Psoas muscle (tissue), 8 donors: ENCODE results near the gene R3HDM1. TPM values are rescaled to one million over a fixed set of nuclear protein-coding genes. Genes with fewer than 3 reads are reported as not detected.

Source experiments
- ATAC-seq, 4 donors: fragments of 200-7000 bp; cut with Tn5 transposase; one replicate each; pipeline ENCODE4 v1.9.1; 2020; ENCODE audit warnings: moderate library complexity in 3 of 4, mild to moderate bottlenecking in 2 of 4
- DNase-seq, 2 donors: peaks; one replicate each; pipeline ENCODE4 v3.0.0-alpha.2; 2020
- H3K27ac ChIP-seq: fragments of 200-600 bp; one replicate; pipeline ENCODE4 v1.8.0; 2022
- H3K27me3 ChIP-seq, 3 donors: fragments of 200-600 bp in 1 of 3; one replicate each; pipeline versions ENCODE4 v1.6.1 to v1.8.0; 2013 to 2022; ENCODE audit warnings: low read length in 2 of 3, mild to moderate bottlenecking in 2 of 3, moderate library complexity in 1 of 3; ENCODE audit not compliant: insufficient read depth in 3 of 3
- H3K36me3 ChIP-seq, 2 donors: fragments of 200-600 bp in 1 of 2; one replicate each; pipeline versions ENCODE4 v1.6.1 to v1.8.0; 2013 to 2022; ENCODE audit warnings: low read depth in 1 of 2, mild to moderate bottlenecking in 1 of 2, moderate library complexity in 1 of 2; ENCODE audit not compliant: insufficient read depth in 1 of 2
- H3K4me1 ChIP-seq: fragments of 200-600 bp; one replicate; pipeline ENCODE4 v1.8.0; 2022
- H3K4me3 ChIP-seq: fragments of 200-600 bp; one replicate; pipeline ENCODE4 v1.8.0; 2022; ENCODE audit warnings: mild to moderate bottlenecking
- H3K9me3 ChIP-seq: fragments of 200-600 bp; one replicate; pipeline ENCODE4 v1.8.0; 2022
- WGBS, 3 donors: extraction: QIAGEN DNeasy Blood & Tissue Kit; methylation state at CpG; one replicate each; pipeline versions ENCODE4 v1.1.6 to v1.1.7; 2013; 5-methylcytosine and 5-hydroxymethylcytosine counted together
- intact Hi-C, 2 donors: fragments of 100-400 bp; cut with DNase I; formaldehyde crosslinking; loops; one replicate each; pipeline versions ENCODE4 v1.11.0 to v1.14.2; 2022
- polyA plus RNA-seq, 3 donors: library from polyadenylated mRNA; stranded (reverse); fragments of 200-250 nt; gene quantifications; one replicate each; pipeline ENCODE4 v1.2.3, GENCODE V29; 2013
- total RNA-seq, 4 donors: library from RNA; stranded (reverse); fragmentation: NEBNext Ultra II Directional in 2 of 4; extraction: Animal tissue kit (Norgen Biotek cat#: 25700) in 2 of 4; gene quantifications; one replicate each; pipeline versions ENCODE4 v1.2.1 to v1.2.4, GENCODE V29; 2021 to 2023
- TF ChIP-seq, protein P1 (sequence below): fragments of 200-600 bp; IDR thresholded peaks from one replicate; pipeline ENCODE4 v1.8.0; 2022; ENCODE audit warnings: antibody characterized with exemption
- donor health status: healthy with polysubstance abuse.
- donor health status: DM: no; HTN: no; CAD: no; lungs with moderate emphysema.
- donor health status: Bipolar disorder and iron deficiency.
- donor health status: healthy.
- donor health status: DM: yes; HTN: yes; CAD: no.
- donor health status: DM: no; HTN: no; CAD: no.
- donor health status: DM: no; HTN: no; CAD: no.
- donor health status: DM: yes; HTN: yes; CAD: no.

R3HDM1 gene
- total and polyA plus RNA-seq, 7 donors, result 4.6 to 25.3 (median 20.1) TPM

DNA sequence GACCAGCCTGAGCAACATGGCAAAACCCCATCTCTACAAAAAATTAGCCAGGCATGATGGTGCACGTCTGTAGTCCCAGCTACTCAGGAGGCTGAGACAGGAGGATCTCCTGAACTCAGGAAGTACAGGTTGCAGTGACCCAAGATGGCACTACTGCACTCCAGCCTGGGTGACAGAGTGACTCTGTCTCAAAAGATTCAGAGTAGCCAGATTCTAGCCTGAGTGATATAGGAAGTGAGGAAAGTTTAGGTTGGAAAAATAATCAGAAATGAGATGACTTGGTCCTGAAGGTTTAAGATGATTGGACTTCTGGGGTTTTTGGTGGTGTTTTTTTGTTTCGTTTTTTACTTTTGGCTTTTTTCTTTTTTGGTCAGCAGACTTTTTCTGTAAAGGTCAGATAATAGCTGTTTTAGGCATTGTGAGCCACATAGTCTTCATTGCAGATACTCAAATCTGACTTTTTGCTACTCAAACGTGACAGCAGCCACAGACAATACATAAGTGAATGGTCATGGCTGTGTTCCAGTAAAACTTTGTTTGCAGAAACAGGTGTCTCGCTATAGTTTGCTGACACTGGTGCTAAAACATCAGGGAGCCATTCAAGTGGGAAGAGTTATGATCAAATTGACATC, 106.3 kb downstream of the R3HDM1 start:
- TF ChIP-seq, protein P1, sequence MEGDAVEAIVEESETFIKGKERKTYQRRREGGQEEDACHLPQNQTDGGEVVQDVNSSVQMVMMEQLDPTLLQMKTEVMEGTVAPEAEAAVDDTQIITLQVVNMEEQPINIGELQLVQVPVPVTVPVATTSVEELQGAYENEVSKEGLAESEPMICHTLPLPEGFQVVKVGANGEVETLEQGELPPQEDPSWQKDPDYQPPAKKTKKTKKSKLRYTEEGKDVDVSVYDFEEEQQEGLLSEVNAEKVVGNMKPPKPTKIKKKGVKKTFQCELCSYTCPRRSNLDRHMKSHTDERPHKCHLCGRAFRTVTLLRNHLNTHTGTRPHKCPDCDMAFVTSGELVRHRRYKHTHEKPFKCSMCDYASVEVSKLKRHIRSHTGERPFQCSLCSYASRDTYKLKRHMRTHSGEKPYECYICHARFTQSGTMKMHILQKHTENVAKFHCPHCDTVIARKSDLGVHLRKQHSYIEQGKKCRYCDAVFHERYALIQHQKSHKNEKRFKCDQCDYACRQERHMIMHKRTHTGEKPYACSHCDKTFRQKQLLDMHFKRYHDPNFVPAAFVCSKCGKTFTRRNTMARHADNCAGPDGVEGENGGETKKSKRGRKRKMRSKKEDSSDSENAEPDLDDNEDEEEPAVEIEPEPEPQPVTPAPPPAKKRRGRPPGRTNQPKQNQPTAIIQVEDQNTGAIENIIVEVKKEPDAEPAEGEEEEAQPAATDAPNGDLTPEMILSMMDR, result no peak
- intact Hi-C loops, result loop anchor here in 1 of 2 donors (10.0 kb wide), 1 partner anchor 473 kb away; no protein-coding TSS in a partner anchor
- Histone ChIP-seq H3K36me3 (peaks cover 0 to 44% of the 10 kb centered on the region in 2 donors), H3K4me1 (peaks cover 5% of the 10 kb centered on the region), H3K4me3 (no peak overlapping the region), H3K9me3 (no peaks in the 10 kb centered on the region), H3K27me3 (no peaks in the 10 kb centered on the region), H3K27ac (no peak overlapping the region)
- WGBS, 3 donors, result 73 to 92% (median 79%) methylated on average over 4 of the region's 4 CpGs
- ATAC-seq (no peak), DNase-seq (no peak)

DNA sequence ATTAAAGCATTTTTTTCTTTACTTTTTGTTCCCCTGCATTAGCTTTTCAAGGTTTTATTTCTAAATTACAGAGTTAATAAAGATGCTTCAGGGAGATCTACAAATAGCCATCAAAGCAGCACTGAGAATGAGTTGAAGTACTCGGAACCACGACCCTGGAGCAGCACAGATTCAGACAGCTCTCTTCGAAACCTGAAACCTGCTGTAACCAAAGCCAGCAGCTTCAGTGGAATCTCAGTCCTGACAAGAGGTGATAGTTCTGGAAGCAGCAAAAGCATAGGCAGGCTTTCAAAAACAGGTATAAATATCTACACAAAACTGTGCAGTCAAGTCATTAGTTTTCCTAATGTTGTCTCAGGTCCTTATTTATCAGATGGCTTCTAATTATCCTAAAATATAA, 107.5 kb downstream of the R3HDM1 start:
- 23 to 33% (median 25%) methylated on average over 3 of the region's 3 CpGs for WGBS, 3 donors
- ATAC-seq, result peak in 1 of 4 donors; percentile 66
- no peak for DNase-seq

DNA sequence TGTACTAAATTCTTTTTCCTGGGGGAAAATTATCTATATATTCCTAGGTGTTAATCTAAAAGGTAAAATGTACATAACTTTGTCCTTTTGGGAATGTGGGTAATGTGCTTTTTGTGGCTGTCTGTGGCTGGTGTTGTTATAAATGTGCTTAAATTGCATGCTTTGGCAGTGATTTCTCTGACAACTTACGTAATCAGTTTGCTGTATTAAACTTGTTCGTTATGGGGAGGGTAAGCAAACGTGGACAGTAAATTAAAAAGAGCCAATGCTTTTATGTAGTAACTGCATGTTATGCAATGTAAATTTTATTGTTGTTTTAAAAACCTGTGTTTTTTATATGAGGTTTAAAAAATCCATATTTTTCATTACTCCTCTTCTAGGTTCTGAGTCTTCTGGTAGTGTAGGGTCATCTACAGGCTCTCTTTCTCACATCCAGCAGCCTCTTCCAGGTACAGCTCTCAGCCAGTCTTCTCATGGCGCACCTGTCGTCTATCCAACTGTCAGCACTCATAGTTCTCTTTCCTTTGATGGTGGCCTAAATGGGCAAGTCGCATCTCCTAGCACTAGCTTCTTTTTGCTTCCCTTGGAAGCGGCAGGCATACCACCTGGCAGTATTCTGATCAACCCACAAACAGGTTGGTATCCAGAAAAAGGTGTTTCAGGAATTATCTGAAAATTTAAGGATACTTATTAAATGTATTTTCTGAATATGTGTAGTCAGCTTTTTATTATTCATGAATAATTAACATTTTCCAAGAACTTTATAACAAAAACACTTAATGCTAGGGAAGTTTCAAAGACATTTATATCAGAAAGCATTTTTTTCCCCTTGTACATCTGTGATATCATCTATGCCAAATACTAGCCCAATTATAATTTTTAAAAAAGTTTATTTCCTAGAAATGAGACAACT, 110.1 kb downstream of the R3HDM1 start:
- intact Hi-C loops, result no loop called here
- peaks cover 5% of the 10 kb centered on the region for H3K4me1 ChIP-seq
- ATAC-seq, result no peak
- H3K27me3 ChIP-seq, result no peaks in the 10 kb centered on the region
- H3K9me3 ChIP-seq, result no peaks in the 10 kb centered on the region
- no peak for DNase-seq
- WGBS, 3 donors, result 91 to 95% (median 92%) methylated on average over 7 of the region's 7 CpGs
- TF ChIP-seq, protein P1, result no peak
- no peak overlapping the region for H3K4me3 ChIP-seq
- no peak overlapping the region for H3K27ac ChIP-seq
- peaks cover 2 to 45% of the 10 kb centered on the region in 2 donors for H3K36me3 ChIP-seq

More for the DNA sequence above, 107.5 kb downstream of the R3HDM1 start:
- Histone ChIP-seq H3K4me1 (peaks cover 5% of the 10 kb centered on the region), H3K27ac (no peak overlapping the region), H3K4me3 (no peak overlapping the region), H3K27me3 (no peaks in the 10 kb centered on the region), H3K36me3 (peaks cover 0 to 44% of the 10 kb centered on the region in 2 donors), H3K9me3 (no peaks in the 10 kb centered on the region)
- TF ChIP-seq, protein P1, result no peak
- intact Hi-C loops, result loop anchor here in 1 of 2 donors (10.0 kb wide), 1 partner anchor 474 kb away; no protein-coding TSS in a partner anchor

DNA sequence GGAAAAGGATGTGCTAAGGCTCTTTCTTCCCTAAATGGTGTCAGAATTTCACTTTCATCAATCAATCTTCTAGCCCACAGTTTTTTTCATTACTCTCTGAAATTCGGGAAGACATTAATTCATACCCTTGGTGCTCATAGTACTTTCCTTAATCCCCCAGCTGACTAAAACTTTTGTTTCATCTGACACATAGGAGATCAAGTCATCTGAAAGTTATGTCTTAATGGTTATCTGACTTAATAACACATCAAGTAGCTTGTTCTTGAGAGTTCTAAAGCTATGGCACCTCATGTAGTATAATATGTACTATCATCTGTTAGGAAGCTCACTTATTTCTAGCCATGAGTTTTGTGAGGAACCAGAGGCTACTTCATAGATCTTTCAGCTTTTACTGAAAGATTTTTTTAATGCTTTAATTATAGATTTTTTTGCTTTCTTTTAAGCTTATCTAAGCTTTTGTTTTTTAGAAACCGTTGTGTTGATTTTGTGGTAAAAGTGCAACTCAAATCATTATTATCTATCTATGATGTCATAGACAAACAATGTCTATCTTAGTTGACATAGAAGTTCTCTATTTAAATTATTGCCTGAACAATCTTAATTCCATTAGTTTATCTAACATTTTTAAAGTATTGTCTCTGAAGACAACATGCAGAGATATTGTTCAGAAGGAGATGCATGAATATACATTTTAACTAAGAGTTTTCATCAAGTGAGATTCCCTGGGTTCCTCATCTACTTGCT, 116.7 kb downstream of the R3HDM1 start:
- TF ChIP-seq, protein P1, result no peak
- no peaks in the 10 kb centered on the region for H3K4me1 ChIP-seq
- H3K36me3 ChIP-seq, result peaks cover 2 to 72% of the 10 kb centered on the region in 2 donors
- whole genome bisulfite sequencing, 3 donors, result 89 to 93% (median 91%) methylated on average over 2 of the region's 2 CpGs
- H3K4me3 ChIP-seq, result no peak overlapping the region
- no peaks in the 10 kb centered on the region for H3K9me3 ChIP-seq
- ATAC-seq (no peak), DNase-seq (no peak)
- H3K27me3 ChIP-seq, result no peaks in the 10 kb centered on the region
- intact Hi-C loops, result no loop called here
- H3K27ac ChIP-seq, result no peak overlapping the region
